HG02798 (cell line): Measurements from ENCODE around the gene EMC10.

Source experiments
- ATAC-seq: cut with Tn5 transposase; IDR thresholded peaks from one replicate; pipeline ENCODE4 v1.9.1; 2021; ENCODE audit warnings: mild to moderate bottlenecking; ENCODE audit not compliant: unreplicated experiment, poor library complexity

Gene EMC10

DNA sequence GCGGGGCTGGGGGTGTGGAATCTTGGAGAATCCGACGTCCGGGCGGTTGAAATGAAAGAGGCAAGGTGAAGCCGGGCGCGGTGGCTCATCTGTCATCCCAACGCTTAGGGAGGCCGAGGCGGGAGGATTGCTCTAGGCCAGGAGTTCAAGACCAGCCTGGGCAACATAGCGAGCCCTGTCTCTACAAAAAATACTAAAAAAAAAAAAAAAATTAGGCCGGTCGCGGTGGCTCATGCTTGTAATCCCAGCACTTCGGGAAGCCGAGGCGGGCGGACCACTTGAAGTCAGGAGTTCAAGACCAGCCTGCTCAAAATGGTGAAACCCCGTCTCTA lies 566 bp downstream of the EMC10 start:
- no peak for ATAC-seq

DNA sequence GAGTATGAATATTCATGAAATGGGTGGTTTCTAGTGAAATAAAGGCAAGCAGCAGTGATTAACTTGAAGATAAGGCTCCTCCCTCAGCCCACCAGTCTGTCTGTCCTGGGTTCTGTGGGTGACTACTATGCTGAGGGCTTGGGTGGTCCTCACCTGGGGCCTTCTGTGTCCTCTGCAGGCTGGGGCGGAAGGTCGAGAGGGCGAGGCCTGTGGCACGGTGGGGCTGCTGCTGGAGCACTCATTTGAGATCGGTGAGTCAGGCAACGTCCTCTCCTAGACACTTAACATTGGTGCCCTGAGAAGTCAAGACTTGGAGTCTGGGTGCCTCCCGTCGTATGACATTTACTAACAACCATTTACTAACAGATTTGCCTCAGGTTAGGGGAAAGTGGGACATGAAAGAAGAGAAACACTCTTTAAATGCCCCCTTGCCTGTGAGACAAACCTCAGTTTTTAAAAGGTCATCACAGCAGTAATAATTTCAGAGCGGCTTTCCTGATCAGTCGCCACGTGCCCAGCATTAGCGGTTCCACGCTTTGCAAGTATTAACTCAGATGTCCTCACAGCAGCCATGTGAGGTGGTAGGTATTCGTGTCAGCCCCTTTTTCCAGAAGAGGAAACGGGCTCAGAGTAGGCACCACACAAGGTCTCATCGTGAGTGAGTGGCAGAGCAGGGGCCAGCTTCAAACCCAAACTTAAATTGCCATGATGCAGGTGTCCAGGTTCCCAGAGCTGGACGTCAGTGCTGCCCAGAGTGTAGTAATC lies 1.6 kb downstream of the EMC10 start:
- ATAC-seq: no peak

DNA sequence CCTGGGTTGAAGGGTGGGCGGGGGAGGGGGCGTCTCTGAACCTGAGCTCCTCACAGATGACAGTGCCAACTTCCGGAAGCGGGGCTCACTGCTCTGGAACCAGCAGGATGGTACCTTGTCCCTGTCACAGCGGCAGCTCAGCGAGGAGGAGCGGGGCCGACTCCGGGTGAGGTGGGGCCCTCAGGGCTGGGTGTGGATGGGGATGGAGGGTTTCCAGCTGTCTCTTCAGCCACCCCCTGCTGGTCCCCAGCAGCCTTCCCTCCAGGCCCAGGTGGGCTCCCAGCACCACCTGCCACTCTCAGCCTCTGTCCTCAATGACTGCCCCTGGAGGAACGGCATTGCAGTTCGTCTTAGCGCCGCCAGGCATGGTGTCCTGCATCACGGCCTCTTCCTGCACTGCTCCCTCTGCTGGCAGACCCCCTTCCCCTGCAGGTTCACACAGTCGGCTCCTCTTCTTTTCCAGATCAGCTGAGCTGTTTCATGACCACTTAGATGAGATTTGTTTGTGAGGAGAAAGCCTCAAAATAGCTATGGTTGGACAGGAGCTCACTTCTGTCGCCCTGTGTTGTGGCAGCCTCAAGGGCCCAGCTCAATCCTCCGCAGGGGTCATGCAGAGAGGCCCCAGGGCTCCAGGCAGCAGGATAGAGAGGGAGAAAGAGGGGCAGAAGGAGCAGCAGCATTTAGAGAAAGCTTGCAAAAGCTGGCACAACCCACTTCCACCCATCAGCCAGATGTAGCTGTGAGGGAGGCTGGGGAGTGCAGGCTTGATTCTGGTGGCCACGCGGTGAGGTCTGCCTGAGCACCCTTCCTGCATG lies 2.8 kb downstream of the EMC10 start:
- no peak for ATAC-seq

- no peak for ATAC-seq
Observed at GRCh38 chr19:50479761-50480251, 3.5 kb downstream of the EMC10 start.

DNA sequence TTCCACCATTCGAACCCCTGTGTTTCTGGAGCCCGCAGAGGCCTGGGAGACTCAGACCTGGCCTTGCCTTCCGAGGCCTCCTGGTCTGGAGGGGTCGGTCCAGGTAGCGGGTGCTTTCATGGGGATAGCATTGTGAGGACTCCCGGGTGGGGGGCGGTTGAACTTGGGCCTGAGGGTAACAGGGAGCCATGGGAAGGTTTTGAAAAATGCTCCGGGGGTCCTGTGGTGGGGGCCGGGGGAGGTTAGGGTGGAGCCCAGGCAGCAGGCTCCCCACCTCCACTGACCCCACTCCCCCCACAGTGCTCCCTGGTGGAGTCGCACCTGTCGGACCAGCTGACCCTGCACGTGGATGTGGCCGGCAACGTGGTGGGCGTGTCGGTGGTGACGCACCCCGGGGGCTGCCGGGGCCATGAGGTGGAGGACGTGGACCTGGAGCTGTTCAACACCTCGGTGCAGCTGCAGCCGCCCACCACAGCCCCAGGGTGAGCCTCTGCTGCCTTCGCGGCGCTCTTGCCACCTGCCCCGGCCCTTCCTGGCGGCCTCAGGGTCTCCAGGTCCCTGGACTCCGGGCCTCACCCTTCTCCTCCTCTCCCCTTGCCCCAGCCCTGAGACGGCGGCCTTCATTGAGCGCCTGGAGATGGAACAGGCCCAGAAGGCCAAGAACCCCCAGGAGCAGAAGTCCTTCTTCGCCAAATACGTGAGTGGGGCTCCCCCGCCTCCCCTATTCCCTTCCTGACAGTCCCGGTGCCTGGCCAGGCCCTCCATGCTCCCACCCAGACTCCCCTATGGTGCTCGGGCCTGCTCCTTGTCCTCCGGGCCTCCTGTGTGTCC lies 4.2 kb downstream of the EMC10 start:
- ATAC-seq: no peak

DNA sequence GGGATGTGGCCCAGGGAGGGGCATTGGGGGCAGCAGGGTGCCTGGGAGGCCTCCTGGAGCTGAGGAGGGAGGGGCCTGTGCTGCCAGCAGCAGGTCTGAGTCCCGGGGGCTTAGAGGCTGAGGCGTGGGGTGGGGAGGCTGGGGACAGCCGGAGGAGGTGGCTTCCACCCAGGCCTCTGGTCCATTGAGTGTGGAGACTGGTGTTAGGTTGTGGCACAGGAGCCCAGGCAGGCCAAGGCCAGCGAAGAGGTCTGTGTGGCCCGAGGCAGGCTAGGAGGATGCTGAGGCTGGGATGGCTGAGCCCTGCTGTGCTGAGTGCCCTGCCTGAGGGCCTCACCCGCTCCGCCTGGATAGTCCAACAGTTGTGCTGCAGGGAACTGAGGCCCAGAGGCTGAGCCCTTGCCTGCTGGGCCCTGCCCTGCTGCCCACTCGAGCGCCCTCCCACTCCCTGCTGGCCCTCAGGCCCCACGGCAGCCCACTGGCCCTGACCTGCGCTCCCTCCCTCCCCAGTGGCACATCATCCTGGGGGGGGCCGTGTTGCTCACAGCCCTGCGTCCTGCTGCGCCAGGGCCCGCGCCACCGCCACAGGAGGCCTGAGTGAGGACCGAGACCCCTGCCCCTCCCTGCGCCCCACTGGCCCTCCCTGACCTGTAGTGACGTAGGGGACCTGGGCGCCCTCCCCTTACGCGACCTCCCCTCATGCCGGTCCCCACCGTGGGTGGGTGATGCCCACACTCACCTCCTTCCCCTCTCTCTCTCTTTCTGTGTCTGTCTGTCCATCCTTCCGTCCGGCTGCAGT lies 5.2 kb downstream of the EMC10 start:
- ATAC-seq: no peak

DNA sequence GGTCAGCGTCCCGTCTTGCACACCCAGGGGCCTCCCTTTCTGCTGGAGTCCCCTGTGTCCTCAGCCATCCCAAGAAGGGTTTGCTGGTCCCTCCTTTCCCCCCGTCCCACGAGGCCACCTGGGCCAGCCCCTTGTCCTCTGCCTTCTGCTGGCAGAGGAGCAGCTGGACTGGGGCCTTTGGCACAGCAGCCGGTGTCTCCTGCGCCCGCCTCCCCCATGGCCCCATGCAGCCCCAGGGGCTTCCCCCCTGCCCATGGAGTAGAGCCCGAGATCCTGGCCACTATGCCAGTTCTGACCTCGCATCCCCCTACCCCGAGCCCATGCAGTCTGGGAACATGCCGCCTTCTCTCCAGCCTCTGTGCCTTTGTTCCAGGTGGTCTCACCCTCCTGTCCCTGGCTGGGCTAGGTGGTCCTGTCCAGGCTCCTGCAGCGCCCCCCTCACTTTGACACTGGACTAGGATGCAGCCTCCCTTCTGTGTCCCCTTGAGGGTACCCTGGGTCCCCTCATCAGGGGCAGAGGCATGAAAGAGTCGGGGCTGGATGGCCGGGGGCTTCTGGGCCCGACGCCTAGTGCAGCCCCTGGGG lies 6.1 kb downstream of the EMC10 start:
- ATAC-seq: no peak

DNA sequence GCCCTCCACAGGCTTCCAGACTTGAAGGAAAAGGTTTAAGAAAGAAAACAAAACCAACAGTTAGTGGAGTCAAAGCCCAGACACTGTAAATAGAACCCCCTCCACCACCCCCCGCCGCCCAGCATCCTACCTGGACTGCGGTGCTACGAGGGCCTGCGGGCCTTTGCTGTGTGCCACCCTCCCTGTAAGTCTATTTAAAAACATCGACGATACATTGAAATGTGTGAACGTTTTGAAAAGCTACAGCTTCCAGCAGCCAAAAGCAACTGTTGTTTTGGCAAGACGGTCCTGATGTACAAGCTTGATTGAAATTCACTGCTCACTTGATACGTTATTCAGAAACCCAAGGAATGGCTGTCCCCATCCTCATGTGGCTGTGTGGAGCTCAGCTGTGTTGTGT lies 6.6 kb downstream of the EMC10 start:
- no peak for ATAC-seq

DNA sequence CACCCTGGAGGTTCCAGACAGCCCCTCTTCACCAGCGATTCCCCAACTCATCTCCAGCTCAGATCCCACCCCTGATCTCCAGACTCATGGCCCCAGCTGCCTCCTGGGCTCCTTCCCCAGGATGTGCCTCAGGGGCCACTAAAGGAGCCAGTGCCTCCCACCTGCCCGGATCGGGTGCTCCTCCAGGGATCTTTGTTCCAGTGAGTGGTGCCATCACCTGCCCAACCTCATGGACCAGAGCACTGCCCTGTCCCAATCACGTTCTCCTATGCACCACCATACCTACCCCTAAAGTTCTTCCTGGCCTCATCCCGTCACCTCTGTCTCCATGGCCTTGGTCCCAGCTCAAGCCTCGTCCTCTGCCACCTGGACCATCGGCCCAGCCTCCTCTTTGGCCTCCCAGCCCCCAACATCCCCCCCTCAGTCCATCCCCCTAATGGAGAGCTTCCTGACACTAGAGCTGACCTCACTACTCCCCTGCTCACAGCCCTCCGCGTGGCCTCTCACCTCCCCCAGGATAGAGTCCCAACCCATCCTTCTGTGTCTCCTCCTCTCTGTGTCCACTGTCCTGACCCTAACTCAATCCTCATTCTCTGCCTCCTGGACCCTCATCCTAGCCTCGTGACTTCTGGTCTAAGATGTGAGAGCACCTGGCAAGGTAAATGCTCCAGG lies 9.1 kb downstream of the EMC10 start:
- no peak for ATAC-seq

DNA sequence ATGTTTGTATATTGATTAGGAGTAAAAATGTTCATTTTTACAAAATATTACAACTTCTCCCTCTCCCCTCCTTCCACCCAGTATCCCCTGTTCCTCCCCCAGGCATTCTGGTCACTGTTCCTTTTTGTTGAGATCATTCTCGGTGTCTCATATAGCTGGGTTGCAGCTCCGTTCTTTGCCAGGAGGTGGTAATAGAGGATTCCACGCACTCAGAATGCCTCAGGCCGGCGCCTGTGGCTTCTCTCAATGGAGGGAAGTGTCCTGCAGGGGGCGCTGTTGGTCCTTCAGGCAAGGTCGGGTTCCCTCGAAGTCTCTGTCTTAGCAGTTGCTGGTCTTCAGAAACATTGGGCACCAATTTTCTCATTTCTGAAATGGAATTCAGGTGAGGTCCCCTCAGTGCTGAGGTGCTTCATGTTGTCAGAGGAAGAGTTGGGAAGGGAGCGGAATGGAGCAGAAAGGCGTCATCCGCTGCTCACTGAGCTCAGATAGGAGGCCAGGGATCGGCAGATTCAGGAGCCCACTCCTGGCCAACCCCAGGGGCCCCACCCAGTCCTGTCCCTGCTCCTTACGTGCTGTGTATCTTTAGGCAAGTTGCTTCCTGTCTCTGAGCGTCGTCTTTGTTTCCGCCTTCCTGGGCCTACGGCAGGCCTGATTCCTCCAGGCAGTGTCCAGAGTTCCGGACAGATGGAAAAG lies 10.7 kb downstream of the EMC10 start:
- ATAC-seq: no peak

GRCh38 chr19:50488389-50489194 lies 12.3 kb downstream of the EMC10 start:
- no peak for ATAC-seq

- ATAC-seq: no peak
Observed at GRCh38 chr19:50489461-50490011, 13.2 kb downstream of the EMC10 start.

DNA sequence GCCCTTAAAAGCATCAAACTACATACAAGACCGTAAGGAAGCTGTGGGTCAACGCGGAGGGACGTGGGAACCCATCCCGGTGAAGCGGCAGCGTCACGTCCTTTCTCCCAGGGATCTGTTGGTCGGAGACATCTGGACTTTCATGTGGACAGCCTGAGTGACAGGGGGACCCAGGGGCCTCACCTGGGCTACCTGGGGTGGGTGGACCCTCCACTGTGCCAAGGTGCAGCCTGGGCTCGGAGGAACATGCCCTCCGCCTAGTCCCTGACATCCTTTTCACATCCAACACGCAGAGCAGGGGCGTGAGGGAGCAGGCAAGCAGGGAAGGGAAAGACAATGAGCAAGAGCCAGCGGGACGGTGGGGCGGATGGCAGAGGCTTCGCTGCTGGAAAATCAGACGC lies 14.1 kb downstream of the EMC10 start:
- no peak for ATAC-seq

- ATAC-seq: no peak
Observed at GRCh38 chr19:50490991-50491472, 14.7 kb downstream of the EMC10 start.

DNA sequence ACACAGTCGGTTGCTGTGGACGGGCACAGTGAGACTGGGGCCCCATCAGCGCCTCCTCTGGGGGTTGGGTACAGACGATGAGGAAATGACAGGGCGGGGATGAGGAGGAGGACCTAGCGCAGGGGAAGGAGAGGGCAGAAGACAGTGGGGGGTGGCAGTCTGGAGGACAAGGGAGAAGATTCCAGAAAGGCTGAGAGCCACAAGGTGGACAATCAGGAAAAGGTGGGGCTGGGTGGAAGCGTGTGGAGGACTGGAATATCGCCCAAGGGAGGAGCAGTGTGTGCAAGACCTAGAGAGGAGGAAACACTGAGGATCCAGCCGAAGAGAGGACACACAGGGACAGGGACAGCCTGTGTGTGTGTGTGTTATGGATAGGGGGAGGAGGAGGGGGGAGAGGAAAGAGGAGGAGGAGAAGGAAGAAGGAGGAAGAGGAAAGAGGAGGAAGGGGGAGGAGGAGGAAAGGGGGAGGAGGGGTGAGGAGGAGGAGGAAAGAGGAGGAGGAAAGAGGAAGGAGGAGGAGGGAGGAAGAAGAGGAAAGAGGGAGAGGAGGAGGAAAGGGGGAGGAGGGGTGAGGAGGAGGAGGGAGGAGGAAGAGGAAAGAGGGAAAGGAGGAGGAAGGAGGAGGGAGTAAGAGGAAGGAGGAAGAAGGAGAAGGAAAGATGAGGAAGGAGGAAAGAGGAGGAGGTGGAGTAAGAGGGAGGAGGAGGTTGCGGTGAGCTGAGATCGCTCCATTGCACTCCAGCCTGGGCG lies 16.2 kb downstream of the EMC10 start:
- no peak for ATAC-seq

GRCh38 chr19:50493171-50493570 lies 16.9 kb downstream of the EMC10 start:
- no peak for ATAC-seq
